Right lobe of liver (tissue), 4 donors: ENCODE measurements around the gene PDE1C.

Experiments
- CTCF ChIP-seq, 4 donors: fragments of 200-600 bp in 3 of 4; fragments of 450-650 bp in 1 of 4; IDR thresholded peaks; one replicate each; pipeline versions ENCODE4 v1.5.1 to v1.8.0; 2016 to 2022; ENCODE audit warnings: antibody characterized with exemption in 4 of 4, mild to moderate bottlenecking in 2 of 4
- POLR2A ChIP-seq: fragments of 450-650 bp; IDR thresholded peaks from one replicate; pipeline ENCODE4 v1.6.1; 2017; ENCODE audit warnings: antibody characterized with exemption, mild to moderate bottlenecking
- donor health status: DM: no; HTN: no; CAD: no.
- donor health status: DM: no; HTN: no; CAD: no.
- donor health status: DM: no; HTN: yes; CAD: no.

GRCh38 chr7:32043688-32044087, 26.5 kb downstream of the PDE1C start:
- TF ChIP-seq CTCF (IDR thresholded peaks at IDR 0.05), result no peak
- no peak for TF ChIP-seq POLR2A
